NCI-H1417 (cell line): ENCODE measurements around the gene C6orf132.
"Not testable (repeated sequence)": the region's sequence is repeated elsewhere in the genome, so short reads cannot be mapped to it uniquely, and the experiment has no call there.

Experiments used
- DNase-seq, 3 experiments: peaks; one replicate each; lab custom pipeline; 2025; lab: John Stamatoyannopoulos, UW

The C6orf132 gene, protein sequence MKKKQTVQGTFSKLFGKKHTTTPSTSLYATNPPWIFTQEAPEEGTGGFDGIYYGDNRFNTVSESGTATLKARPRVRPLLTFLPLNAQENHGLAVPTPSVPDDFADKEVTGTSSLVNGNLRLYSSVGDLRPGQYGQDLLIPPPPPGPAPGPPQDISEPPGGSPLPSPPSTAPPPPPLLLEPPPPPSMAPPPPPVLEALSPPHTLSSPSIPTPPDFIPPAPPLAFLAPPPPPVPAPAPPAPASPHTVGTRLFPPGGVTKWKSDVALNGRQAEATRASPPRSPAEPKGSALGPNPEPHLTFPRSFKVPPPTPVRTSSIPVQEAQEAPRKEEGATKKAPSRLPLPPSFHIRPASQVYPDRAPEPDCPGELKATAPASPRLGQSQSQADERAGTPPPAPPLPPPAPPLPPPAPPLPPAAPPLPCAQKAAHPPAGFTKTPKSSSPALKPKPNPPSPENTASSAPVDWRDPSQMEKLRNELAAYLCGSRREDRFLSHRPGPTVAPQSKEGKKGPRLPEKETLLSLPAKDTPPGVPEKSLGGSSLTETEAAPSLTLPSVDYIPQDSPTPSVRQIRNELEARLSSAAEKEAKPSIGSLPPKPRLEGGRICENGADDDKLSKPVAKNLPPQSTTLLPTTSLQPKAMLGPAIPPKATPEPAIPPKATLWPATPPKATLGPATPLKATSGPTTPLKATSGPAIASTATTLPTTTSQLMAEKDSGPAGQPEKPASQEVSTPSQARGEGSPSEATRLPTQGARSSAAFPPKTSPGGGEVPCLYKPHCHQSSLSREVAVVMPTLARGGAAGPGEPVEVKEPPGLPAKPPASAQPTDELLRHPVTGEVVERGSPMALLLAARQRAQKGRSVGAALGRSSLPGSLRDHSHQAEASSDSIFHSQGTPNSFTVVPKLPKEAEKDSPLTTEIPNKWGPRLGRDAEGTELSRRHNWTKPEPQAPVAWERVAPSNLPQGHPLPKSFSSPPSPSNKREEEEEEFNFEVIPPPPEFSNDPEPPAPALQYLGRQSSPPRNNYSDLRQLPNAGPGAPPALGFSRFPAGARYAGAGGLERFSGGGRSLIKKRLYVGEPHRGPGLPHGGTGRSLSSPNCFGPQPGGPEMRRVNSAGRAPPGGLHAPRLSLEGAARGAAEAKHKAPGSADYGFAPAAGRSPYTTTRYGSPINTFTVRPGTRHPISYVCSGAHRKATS

DNA sequence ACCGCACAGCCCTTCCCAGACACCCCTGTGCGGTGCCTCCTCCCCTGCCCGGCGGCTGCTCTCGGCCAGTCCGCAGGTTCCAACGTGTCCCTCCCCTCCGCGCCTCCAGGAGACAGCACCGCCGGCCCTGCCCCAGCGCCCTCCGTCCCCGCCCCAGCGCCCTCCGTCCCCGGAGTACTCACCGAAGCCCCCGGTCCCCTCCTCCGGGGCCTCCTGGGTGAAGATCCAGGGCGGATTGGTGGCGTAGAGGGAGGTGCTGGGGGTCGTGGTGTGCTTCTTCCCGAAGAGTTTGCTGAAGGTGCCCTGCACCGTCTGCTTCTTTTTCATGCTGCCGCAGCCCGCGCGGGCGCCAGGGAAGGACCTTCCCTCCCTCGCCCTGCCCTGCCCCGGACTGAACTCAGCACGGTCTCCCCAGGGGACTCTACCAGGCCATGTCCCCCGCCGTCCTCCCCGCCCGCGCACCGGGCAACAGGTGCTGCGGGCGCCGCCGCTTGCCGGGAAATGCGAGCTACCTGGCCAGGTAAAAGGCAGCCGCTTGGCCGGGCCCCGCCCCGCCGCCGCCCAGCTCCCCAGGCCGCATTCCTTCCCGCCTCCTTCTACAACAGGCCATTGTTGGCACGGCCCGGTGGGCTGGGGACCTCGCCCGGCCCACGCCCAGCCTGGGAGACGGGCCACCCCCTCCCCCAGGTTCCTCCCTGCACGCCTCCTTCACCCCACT lies at the start of gene C6orf132:
TSS of gene C6orf132 (minus strand) at position 503 of the 718 bp plus-strand sequence. CDS start at position 327, 176 bp downstream.
- peak in 2 of 3 experiments; percentile 71 to 76 for DNase-seq

DNA sequence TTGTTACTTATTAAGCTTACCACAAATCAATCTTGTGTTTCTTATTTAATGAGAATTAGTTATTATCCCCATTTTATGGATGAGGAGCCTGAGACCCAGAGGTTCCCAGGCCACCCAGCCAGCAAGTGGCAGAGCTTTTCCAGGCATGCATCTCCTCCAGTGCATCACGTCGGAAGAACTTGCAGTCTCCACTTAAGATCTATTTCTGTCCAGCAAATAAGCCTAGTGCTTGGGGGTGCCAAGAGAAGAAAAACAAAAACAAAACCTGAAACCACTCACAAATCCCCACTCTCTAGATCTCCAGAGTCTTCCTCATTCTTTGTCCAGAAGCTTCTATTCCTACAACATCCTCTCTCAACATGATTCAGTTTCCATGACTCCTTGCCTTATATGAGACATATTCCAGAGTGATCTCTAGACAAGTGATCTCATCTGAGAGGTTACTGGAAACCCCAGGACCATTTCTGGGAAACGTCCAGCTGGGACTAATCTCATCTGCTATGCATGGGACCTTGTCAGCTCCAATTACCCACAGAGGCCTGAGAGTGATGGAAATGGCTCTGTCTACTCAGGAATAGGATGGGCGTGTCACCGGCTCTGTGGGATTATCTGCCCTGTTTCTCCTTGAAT lies 48.2 kb upstream of the C6orf132 start:
- no peak for DNase-seq

DNA sequence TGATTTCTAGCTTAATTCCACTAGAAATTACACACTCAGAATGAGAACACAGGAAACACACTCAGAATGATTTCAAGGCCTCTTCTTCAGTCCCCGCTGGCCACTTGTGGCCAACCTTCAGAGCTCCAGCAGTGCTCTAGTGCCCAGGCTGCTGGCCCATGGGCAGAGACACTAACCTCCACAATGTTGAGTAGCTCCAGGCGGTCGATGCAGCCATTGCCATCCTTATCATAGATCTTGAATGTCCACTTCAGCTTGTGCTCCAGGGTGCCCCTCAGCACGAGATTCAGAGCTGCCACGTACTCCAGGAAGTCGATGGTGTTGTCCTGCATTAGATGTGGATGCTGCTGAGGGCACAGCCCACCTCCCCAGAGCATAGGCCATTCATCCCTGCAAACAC lies 46.0 kb upstream of the C6orf132 start:
- no peak for DNase-seq

- DNase-seq = no peak
These were observed 43.2 kb upstream of the C6orf132 start for GRCh38 chr6:42185597-42185996.

GRCh38 chr6:42184475-42184874 lies 42.1 kb upstream of the C6orf132 start:
- DNase-seq = no peak

DNA sequence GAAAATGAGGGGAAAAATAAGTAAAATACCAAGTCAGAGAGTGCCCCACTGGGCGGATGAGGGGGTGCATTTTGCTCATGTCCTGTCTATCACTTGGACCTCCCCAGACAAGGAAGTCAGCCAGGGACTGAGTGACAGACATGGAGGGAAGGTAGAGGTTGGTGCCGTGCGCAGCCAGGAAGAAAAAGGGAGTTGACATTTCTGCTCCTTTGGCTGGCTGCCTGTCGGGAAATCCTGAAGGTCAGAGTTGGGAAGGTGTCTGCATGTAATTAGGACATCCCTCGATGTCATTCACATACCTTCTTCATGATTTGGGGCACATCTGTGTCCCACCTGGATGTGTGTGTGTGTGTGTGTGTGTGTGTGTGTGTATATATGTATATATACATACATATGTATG lies 39.7 kb upstream of the C6orf132 start:
- DNase-seq = no peak

DNA sequence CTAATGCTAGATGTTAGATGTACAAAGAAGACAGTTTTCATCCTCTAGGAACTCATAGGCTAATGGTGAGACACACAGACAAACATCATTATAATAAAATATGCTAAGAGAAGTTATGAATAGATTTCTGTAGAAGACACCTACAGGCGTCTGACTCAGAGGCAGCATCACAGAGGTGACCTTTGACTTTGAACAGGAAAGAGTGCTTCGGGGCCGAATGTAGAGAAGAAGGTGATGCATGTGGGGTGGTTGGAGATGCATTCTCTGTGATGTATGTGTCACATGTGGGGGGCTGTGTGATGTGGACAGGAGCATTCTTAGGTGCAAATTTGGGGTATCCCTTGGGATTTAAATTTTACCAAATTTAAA lies 37.5 kb upstream of the C6orf132 start:
- DNase-seq = no peak

GRCh38 chr6:42179261-42179944 lies 37.0 kb upstream of the C6orf132 start:
- no peak for DNase-seq

DNA sequence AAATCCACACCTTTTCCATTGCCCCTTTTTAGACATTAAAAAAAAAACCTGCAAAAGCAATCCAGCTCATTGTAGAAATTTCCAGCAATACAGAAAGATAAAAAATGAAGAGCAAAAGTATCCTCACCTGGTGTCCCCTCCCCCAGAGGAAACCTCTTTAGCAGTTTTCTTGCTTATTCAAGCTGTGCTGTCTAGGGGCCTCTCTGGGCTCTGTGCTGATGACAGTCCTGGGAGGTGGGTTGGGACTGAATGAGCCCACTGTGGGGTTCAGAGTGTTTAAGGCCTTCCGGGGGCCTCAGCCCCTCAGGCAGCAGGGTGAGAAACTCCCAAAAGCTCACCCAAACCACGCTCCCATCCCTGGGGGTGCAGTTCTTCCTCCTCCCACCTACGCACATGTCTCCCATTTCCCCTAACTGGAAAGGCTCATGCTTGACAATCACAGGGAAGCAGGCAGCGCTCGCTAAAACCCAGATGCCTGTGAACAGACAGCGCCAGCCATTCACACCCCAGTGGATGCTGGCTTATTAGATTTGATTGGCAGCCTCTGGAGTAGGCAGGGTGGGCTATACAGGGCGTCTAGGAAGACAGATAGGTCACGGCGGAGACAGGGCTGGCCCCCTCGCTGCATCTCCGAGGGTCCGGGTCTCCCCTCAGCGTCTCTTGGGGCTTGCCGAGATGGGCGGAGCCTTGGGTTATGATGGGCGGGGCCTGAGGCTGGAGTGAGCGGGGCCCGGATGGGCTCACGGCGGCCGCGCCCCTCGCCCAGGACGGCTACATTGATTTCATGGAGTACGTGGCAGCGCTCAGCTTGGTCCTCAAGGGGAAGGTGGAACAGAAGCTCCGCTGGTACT lies 35.3 kb upstream of the C6orf132 start:
- DNase-seq = no peak

GRCh38 chr6:42176981-42177380 lies 34.6 kb upstream of the C6orf132 start:
- no peak for DNase-seq

DNA sequence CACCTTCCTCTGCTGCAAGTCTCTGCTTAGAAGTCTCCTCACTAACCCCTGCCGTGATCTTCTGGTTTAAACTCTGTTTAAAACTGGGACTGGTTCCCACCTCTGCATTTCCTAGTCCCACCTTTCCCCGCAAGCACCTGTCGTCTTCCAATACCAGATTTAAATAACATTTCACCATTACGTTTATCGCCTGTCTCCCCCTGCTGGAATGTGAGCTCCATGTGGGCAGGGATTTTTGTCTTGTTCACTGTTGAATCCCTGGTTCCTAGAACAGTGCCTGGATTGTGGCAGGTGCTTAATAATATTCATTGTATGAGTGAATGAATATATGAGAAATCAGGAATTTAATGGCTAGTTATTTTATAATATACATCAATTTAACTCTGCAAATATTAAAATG lies 33.4 kb upstream of the C6orf132 start:
- no peak for DNase-seq

DNA sequence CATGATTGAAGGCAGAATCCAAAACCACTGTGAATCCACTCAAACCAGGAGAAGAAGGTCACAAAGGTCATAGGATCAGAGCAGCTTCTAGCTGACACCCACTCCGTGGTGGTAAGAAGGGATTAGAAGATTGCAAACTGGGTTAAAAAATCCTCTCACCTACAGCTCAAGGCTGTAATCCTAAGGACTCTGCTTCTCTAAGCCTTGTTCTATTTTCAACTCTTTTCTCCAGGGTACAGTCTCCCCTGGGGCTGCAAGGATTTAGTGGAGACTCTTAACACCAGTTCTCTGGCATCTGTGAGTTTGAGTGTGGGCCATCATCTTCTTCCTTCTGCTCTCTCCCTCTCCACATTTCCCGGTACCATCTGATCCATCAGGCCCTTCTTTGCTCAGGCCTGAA lies 30.7 kb upstream of the C6orf132 start, which contains the start of gene GUCA1A:
TSS of gene GUCA1A (plus strand) at position 264 of the 400 bp plus-strand sequence. CDS start 250 bp downstream, outside the sequence.
- DNase-seq = no peak

- peak in 1 of 3 experiments; percentile 5 for DNase-seq
These were observed 29.6 kb upstream of the C6orf132 start for GRCh38 chr6:42171813-42172581.

DNA sequence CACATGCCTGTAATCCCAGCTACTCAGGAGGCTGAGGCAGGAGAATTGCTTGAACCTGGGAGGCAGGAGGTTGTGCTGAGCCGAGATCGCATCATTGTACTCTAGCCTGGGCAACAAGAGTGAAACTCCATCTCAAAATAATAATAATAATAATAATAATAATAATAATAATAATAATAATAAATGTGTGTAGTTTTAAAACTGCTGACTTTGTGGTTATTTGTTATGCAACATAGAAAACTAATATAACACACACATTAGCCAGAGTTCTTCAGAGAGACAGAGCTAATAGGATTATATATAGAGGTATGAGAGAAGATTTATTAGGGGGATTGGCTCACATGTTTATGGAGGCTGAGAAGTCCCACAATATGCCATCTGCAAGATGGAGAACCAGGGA lies 27.4 kb upstream of the C6orf132 start:
- DNase-seq = not testable (repeated sequence)

GRCh38 chr6:42168650-42169049 lies 26.2 kb upstream of the C6orf132 start:
- no peak for DNase-seq

DNA sequence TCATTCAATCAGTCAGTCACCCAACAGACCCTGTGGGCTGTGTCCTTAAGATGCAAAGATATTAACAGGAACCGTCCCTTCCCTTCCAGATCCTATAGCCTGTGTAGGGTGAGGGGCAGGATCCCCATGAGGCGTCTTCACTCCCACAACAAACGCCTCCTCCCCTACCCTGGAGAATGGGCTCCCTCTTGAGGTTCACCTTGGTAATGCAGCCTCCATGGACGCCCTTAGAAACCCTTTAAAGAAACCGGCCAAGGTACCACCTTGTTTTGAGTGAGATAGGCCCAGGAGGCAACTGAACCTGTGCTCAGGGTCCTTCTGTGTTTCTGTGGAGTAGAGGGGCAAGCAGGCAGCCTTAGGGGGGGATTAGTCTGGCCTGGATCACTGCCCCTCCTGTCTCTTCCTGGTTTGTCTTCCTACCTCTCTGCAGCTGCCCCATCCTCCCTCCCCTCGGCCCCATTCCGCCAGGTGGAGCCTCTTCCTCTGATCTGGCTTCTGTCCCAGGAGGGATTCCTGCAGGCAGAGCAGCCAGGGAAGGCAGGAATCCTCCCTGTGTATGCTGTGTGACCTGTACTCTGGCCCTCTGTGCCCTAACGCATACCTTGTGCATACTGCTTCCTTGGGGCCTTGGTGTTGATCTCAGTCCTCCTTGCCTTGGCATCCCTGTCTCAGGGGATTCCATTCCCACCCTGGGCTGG lies 24.2 kb upstream of the C6orf132 start:
- peak; percentile 73 to 89 (median 79) for DNase-seq

DNA sequence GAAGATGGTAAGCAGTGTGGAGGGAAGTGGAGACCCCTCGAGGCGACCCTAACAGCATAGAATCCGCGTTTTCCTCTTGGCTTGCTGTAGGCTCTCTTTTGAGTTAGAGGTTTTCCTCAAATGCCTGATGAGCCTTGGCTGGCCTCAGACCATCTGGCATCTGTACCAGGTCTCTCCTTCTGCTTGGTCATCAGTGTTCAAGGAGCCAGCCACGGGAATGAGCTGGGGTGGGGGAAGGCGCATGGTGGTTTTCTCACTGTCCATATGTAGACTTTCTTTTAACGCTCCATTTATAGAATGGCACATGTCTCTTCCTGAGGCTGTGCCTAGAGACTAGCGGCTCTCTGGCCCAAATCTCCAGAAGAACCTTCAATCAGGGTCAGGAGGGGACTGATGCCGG lies 22.6 kb upstream of the C6orf132 start:
- no peak for DNase-seq

- no peak for DNase-seq
These were observed 21.6 kb upstream of the C6orf132 start for GRCh38 chr6:42163981-42164380.
